A549 (cell line): ENCODE data around the gene TSHZ3. TPM values are rescaled to one million over a fixed set of nuclear protein-coding genes. Genes with fewer than 3 reads are reported as not detected.

Source experiments
- ATAC-seq, 2 experiments: fragments of 200-7000 bp in 1 of 2; fragments of >200 bp in 1 of 2; cut with Nextera tagmentation in 1 of 2; cut with Tn5 transposase in 1 of 2; 3 replicates each; pipeline versions ENCODE4 v1.8.0 to v1.9.1; 2018 to 2020; ENCODE audit warnings: mild to moderate bottlenecking in 1 of 2, moderate library complexity in 1 of 2
- CTCF ChIA-PET: fragments of 300-600 bp; sonication (Branson Sonifier 250); formaldehyde crosslinking; extraction: SDS; loops from one replicate; lab custom pipeline; 2021; ENCODE audit warnings: antibody characterized with exemption, inconsistent platforms; lab: Yijun Ruan, JAX
- POLR2A ChIA-PET: fragments of 350-600 bp; formaldehyde crosslinking; extraction: SDS; loops from one replicate; lab custom pipeline; 2021; ENCODE audit warnings: antibody characterized with exemption, inconsistent platforms; lab: Yijun Ruan, JAX
- DNase-seq, 2 experiments: peaks; one replicate each; pipeline versions ENCODE4 v3.0.0 to v3.0.0-alpha.2; 2011 to 2016; ENCODE audit warnings: low read depth in 1 of 2, low spot score in 1 of 2
- FAIRE-seq: peaks from 2 replicates; lab custom pipeline; 2011; peaks lifted over from hg19 to GRCh38; lab: Jason Lieb, UNC
- H3K27ac ChIP-seq, 2 experiments: fragments of >200 bp; sonication (Bioruptor Twin); formaldehyde crosslinking; 3 replicates each; pipeline ENCODE4 v1.5.1; 2016 to 2017
- H3K4me1 ChIP-seq: fragments of >200 bp; sonication (Bioruptor Twin); formaldehyde crosslinking; 3 replicates; pipeline ENCODE4 v1.6.1; 2016
- H3K4me2 ChIP-seq: fragments of >200 bp; sonication (Bioruptor Twin); formaldehyde crosslinking; 3 replicates; pipeline ENCODE4 v1.6.1; 2016
- H3K4me3 ChIP-seq: fragments of >200 bp; sonication (Bioruptor Twin); formaldehyde crosslinking; 3 replicates; pipeline ENCODE4 v1.5.1; 2016
- H3K9me3 ChIP-seq: fragments of >200 bp; sonication (Bioruptor Twin); formaldehyde crosslinking; 3 replicates; pipeline ENCODE4 v1.6.1; 2016
- CBX2 ChIP-seq: fragments of 200-600 bp; sonication (generic); IDR thresholded peaks from 2 replicates; pipeline ENCODE4 v1.6.1; 2016; ENCODE audit warnings: low read depth, mild to moderate bottlenecking, borderline replicate concordance
- CBX8 ChIP-seq: fragments of 200-600 bp; sonication (generic); IDR thresholded peaks from 2 replicates; pipeline ENCODE4 v1.6.1; 2016
- CEBPB ChIP-seq, 2 experiments: fragments of >200 bp in 1 of 2; sonication (Bioruptor Twin) in 1 of 2; formaldehyde crosslinking in 1 of 2; IDR thresholded peaks; 2 replicates each; pipeline ENCODE4 v1.6.1; 2012 to 2016
- EHMT2 ChIP-seq: fragments of 200-600 bp; sonication (generic); IDR thresholded peaks from 2 replicates; pipeline ENCODE4 v1.6.1; 2016; ENCODE audit warnings: antibody characterized with exemption, low read depth, mild to moderate bottlenecking, moderate library complexity
- EP300 ChIP-seq, 2 experiments: fragments of >200 bp; sonication (Bioruptor Twin); formaldehyde crosslinking; IDR thresholded peaks; 2 replicates in 1 of 2; 3 replicates in 1 of 2; pipeline ENCODE4 v1.6.1; 2016 to 2017
- FOSB ChIP-seq: fragments of 250-450 bp; sonication (Bioruptor Pico); IDR thresholded peaks from 2 replicates; pipeline ENCODE4 v1.5.0; 2020; ENCODE audit warnings: mild to moderate bottlenecking, moderate library complexity
- HEYL ChIP-seq: fragments of 250-450 bp; sonication (Bioruptor Pico); IDR thresholded peaks from 2 replicates; pipeline ENCODE4 v1.8.0; 2021; ENCODE audit warnings: mild to moderate bottlenecking, moderate library complexity
- HOXA7 ChIP-seq: fragments of 250-450 bp; sonication (Bioruptor Pico); IDR thresholded peaks from 2 replicates; pipeline ENCODE4 v1.5.0; 2020; ENCODE audit warnings: mild to moderate bottlenecking, moderate library complexity
- JUNB ChIP-seq: fragments of >200 bp; sonication (Bioruptor Twin); formaldehyde crosslinking; IDR thresholded peaks from 2 replicates; pipeline ENCODE4 v1.6.1; 2016
- KDM1A ChIP-seq: fragments of 200-600 bp; sonication (generic); IDR thresholded peaks from 2 replicates; pipeline ENCODE4 v1.6.1; 2016; ENCODE audit warnings: low read depth, mild to moderate bottlenecking
- MAFK ChIP-seq: fragments of 450-650 bp; IDR thresholded peaks from 2 replicates; pipeline ENCODE4 v1.6.1; 2014; ENCODE audit not compliant: partially characterized antibody
- MAZ ChIP-seq: fragments of 150-350 bp; IDR thresholded peaks from 2 replicates; pipeline ENCODE4 v1.6.1; 2014; ENCODE audit warnings: antibody characterized with exemption, low read depth, low read length, borderline replicate concordance
- NPAS2 ChIP-seq: fragments of 250-450 bp; sonication (Bioruptor Pico); IDR thresholded peaks from 2 replicates; pipeline ENCODE4 v1.8.0; 2022; ENCODE audit warnings: mild to moderate bottlenecking, moderate library complexity, borderline replicate concordance
- NR3C1 ChIP-seq: fragments of >200 bp; sonication (Bioruptor Twin); formaldehyde crosslinking; IDR thresholded peaks from 3 replicates; pipeline ENCODE4 v1.6.1; 2017
- POLR2AphosphoS2 ChIP-seq: conservative IDR thresholded peaks from 2 replicates; pipeline ENCODE4 v1.6.1; 2012; ENCODE audit warnings: low read length, improper control_type of control experiment, inconsistent platforms
- RFX5 ChIP-seq: fragments of 450-650 bp; IDR thresholded peaks from 2 replicates; pipeline ENCODE4 v1.7.1; 2014; ENCODE audit warnings: antibody characterized with exemption, mild to moderate bottlenecking, moderate library complexity
- SREBF2 ChIP-seq: fragments of 450-650 bp; IDR thresholded peaks from 2 replicates; pipeline ENCODE4 v1.6.1; 2014; ENCODE audit warnings: mild to moderate bottlenecking, moderate library complexity
- TFCP2L1 ChIP-seq: fragments of 250-450 bp; sonication (Bioruptor Pico); IDR thresholded peaks from 2 replicates; pipeline ENCODE4 v1.5.0; 2021; ENCODE audit warnings: mild to moderate bottlenecking
- TP53 ChIP-seq: fragments of 250-450 bp; sonication (Bioruptor Pico); IDR thresholded peaks from 2 replicates; pipeline ENCODE4 v1.5.0; 2021; ENCODE audit warnings: mild to moderate bottlenecking, moderate library complexity
- ZFP36 ChIP-seq: fragments of 450-650 bp; IDR thresholded peaks from 2 replicates; pipeline ENCODE4 v1.6.1; 2014; ENCODE audit warnings: borderline replicate concordance; ENCODE audit not compliant: partially characterized antibody
- ZSCAN20 ChIP-seq: fragments of 250-450 bp; sonication (Bioruptor Pico); IDR thresholded peaks from 2 replicates; pipeline ENCODE4 v1.8.0; 2022; ENCODE audit warnings: mild to moderate bottlenecking, moderate library complexity
- WGBS: methylation state at CpG from one replicate; pipeline ENCODE4 v1.1.6; 2017; ENCODE audit errors: missing lambda C conversion rate; 5-methylcytosine and 5-hydroxymethylcytosine counted together
- polyA plus RNA-seq, 4 experiments: library from polyadenylated mRNA; depleted of rRNA in 3 of 4; stranded (reverse); fragments of >200 nt; fragmentation: RNase III in 1 of 4; extraction: RNeasy Plus Mini Kit Qiagen cat#74134 plus additional on column Dnase treatment in 1 of 4; gene quantifications; 2 replicates in 3 of 4; 3 replicates in 1 of 4; pipeline ENCODE4 v1.2.3, GENCODE V29; 2011 to 2017
- TF ChIP-seq, protein P1 (sequence below): IDR thresholded peaks from 2 replicates; pipeline ENCODE4 v1.6.1; 2012; ENCODE audit warnings: low read depth, borderline replicate concordance
- TF ChIP-seq, protein P2 (sequence below): IDR thresholded peaks from 2 replicates; pipeline ENCODE4 v1.6.1; 2012
- TF ChIP-seq, protein P3 (sequence below): fragments of 250-450 bp; sonication (Bioruptor Pico); IDR thresholded peaks from 2 replicates; pipeline ENCODE4 v1.5.0; 2020; ENCODE audit warnings: low read depth, mild to moderate bottlenecking, moderate library complexity
- TF ChIP-seq, protein P4 (sequence below): fragments of >200 bp; sonication (Bioruptor Twin); formaldehyde crosslinking; IDR thresholded peaks from 2 replicates; pipeline ENCODE4 v1.6.1; 2016
- TF ChIP-seq, protein P5 (sequence below): IDR thresholded peaks from 2 replicates; pipeline ENCODE4 v1.6.1; 2012

TSHZ3 gene
- polyA plus RNA-seq, 2 of the 4 experiments (the other 2 are of a cell fraction) = 0.92 to 2.0 TPM

DNA sequence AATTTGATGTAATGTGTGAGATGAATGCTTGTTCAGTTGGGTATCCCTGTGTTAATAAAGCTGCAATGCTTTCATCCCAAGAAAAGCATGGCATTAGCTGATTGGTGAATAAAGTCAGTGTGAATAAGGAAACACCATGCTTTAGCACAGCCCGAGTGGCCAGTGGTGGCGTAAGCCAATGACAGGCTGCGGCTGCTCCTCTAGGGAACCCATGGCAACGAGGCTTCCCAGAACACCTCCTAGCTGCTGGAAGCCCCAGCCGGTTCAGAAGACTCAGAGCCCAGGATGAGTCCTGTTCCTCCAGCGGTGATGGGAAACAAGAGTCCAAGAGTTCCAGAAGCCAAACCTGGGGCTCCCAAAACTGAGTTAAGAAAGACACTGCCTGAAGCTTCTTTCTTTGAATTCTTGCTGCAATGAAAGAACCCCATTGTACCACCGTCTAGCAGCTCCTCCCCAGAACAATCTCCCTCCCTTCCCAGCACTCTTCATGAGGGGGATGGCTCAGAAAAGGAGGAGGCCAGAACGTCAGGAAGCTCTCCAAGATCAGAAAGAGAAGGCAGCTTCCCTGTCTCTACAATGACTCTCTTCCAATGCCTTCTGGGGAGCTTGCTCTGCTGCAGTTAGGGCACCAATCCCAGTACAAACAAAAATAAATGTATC, 58.2 kb downstream of the TSHZ3 start:
- H3K4me2 ChIP-seq = no peak overlapping the region
- H3K27ac ChIP-seq = no peak overlapping the region
- no peak overlapping the region for H3K4me3 ChIP-seq
- no peaks in the 10 kb centered on the region for H3K4me1 ChIP-seq
- ChIA-PET POLR2A (no interaction called here), CTCF (interaction anchor here (1.3 kb wide), 1 partner anchor 25 kb away, joined by 3 read pairs; no protein-coding TSS in a partner anchor)
- no peak for FAIRE-seq
- no peak for DNase-seq
- TF ChIP-seq RFX5 = peak; percentile 86
- TF ChIP-seq, protein P1, sequence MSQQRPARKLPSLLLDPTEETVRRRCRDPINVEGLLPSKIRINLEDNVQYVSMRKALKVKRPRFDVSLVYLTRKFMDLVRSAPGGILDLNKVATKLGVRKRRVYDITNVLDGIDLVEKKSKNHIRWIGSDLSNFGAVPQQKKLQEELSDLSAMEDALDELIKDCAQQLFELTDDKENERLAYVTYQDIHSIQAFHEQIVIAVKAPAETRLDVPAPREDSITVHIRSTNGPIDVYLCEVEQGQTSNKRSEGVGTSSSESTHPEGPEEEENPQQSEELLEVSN = no peak
- 34% methylated on average over 8 of the region's 8 CpGs for WGBS
- peak in 1 of 2 experiments; percentile 38; a peak in 1 of 6 replicates for ATAC-seq
- no peaks in the 10 kb centered on the region for H3K9me3 ChIP-seq

DNA sequence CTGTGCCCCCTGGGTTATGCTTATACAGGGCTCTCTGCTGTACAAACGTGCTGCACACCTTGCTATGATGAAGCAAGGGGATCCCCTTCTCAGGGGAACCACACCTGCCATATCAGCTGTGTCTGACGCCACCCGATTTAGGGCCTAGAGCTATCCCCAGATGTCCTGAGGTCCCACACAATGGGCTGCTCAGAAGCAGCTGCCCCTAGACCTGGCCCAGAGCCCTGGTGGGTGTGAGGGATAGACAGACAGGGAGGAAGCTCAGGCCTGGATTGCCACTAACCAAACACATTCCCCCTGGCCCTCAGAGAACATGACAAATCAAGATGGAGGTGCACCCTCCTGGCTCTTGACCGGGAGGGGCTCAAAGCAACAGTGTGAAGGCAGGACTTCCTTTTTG, 59.3 kb downstream of the TSHZ3 start:
- WGBS = 37% methylated on average over 4 of the region's 4 CpGs

DNA sequence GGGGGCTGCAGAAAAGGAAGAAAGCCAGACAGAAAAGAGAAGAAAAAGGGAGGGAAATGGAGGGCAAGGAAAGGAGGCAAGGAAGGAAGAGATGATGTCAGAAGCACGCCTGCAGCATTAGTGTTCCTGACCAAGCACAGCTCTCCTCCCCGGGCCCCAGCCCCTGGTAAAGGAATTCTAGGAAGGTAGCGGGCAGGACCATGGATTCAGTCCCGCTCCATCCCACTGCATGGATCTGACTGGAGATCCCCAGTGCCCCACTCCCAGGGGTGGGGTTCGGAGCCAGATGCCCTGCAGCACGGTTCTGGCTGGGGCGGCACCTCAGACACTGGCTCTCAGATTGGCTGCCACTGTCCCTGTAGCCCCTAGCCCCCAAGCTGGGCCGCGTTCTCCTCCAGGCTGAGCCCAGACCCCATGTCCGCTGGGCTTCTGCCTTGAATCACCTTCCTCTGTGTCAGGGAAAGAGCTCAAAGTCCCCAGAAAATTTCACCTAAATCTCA, 59.8 kb downstream of the TSHZ3 start:
- CTCF ChIA-PET = interaction anchor here (1.6 kb wide), 1 partner anchor 13 kb away, joined by 6 read pairs; no protein-coding TSS in a partner anchor
- no peak for FAIRE-seq
- TF ChIP-seq SREBF2 (no peak), MAZ (no peak), FOSB (CRISPR knock-in tag) (no peak), CBX2 (no peak), NPAS2 (no peak), TFCP2L1 (CRISPR knock-in tag) (no peak), ZSCAN20 (CRISPR knock-in tag) (no peak), MAFK (no peak), CEBPB (IDR thresholded peaks at IDR 0.05) (no peak), KDM1A (no peak), CBX8 (no peak), JUNB (no peak), POLR2AphosphoS2 (no peak)
- TF ChIP-seq, protein P2, sequence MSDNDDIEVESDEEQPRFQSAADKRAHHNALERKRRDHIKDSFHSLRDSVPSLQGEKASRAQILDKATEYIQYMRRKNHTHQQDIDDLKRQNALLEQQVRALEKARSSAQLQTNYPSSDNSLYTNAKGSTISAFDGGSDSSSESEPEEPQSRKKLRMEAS = no peak
- TF ChIP-seq, protein P1 = no peak
- TF ChIP-seq, protein P3, sequence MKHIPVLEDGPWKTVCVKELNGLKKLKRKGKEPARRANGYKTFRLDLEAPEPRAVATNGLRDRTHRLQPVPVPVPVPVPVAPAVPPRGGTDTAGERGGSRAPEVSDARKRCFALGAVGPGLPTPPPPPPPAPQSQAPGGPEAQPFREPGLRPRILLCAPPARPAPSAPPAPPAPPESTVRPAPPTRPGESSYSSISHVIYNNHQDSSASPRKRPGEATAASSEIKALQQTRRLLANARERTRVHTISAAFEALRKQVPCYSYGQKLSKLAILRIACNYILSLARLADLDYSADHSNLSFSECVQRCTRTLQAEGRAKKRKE (CRISPR knock-in tag) = no peak
- DNase-seq = no peak
- Histone ChIP-seq H3K4me1 (no peaks in the 10 kb centered on the region), H3K27ac (no peak overlapping the region), H3K9me3 (no peaks in the 10 kb centered on the region), H3K4me3 (no peak overlapping the region), H3K4me2 (no peak overlapping the region)
- 34% methylated on average over 10 of the region's 10 CpGs for WGBS
- POLR2A ChIA-PET = no interaction called here
- no peak for ATAC-seq

More for the DNA sequence above, 59.3 kb downstream of the TSHZ3 start:
- POLR2A ChIA-PET = no interaction called here
- ATAC-seq (no peak), FAIRE-seq (no peak), DNase-seq (no peak)
- Histone ChIP-seq H3K4me3 (no peak overlapping the region), H3K9me3 (no peaks in the 10 kb centered on the region), H3K4me1 (no peaks in the 10 kb centered on the region), H3K4me2 (no peak overlapping the region), H3K27ac (no peak overlapping the region)
- TF ChIP-seq MAFK = no peak
- CTCF ChIA-PET = interaction anchor here (1.6 kb wide), 1 partner anchor 13 kb away, joined by 6 read pairs; no protein-coding TSS in a partner anchor

DNA sequence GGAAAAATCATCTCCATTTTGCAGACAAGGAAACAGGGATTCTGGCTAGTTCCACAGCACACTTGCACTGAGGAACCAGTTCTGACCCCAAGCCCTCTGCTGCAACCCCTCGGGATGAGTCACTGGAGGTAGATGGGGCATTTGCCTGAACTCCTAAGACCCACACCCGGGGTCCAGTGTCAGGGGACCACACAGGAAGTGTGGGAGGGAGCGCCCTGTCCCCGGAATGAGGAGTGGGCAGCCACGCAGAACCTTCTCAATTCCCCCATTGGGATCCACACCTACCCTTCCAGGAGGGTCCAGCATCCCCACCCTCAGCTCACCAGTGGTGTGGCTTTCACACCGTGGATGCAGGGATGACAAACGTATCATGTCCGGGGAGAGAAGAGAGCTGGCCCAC, 62.7 kb downstream of the TSHZ3 start:
- 33% methylated on average over 8 of the region's 8 CpGs for WGBS
- no peak for FAIRE-seq
- no peak overlapping the region for H3K4me2 ChIP-seq
- no peak for TF ChIP-seq ZFP36
- no peak for TF ChIP-seq HEYL (CRISPR knock-in tag)
- TF ChIP-seq, protein P4, sequence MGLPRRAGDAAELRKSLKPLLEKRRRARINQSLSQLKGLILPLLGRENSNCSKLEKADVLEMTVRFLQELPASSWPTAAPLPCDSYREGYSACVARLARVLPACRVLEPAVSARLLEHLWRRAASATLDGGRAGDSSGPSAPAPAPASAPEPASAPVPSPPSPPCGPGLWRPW = no peak
- TF ChIP-seq, protein P2 = no peak
- TF ChIP-seq HOXA7 (CRISPR knock-in tag) = no peak
- no peak for TF ChIP-seq TP53 (CRISPR knock-in tag)
- TF ChIP-seq, protein P5, sequence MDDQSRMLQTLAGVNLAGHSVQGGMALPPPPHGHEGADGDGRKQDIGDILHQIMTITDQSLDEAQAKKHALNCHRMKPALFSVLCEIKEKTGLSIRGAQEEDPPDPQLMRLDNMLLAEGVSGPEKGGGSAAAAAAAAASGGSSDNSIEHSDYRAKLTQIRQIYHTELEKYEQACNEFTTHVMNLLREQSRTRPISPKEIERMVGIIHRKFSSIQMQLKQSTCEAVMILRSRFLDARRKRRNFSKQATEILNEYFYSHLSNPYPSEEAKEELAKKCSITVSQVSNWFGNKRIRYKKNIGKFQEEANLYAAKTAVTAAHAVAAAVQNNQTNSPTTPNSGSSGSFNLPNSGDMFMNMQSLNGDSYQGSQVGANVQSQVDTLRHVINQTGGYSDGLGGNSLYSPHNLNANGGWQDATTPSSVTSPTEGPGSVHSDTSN = no peak
- TF ChIP-seq CBX2 = no peak
- no peak for TF ChIP-seq EHMT2
- TF ChIP-seq EP300 (IDR thresholded peaks at IDR 0.05) = no peak
- no peak for TF ChIP-seq NR3C1

More for the DNA sequence above, 62.7 kb downstream of the TSHZ3 start:
- H3K4me1 ChIP-seq = no peaks in the 10 kb centered on the region
- no peak overlapping the region for H3K4me3 ChIP-seq
- ChIA-PET CTCF (interaction anchor here (0.7 kb wide), 1 partner anchor 18 kb away, joined by 4 read pairs; no protein-coding TSS in a partner anchor), POLR2A (no interaction called here)
- DNase-seq (no peak), ATAC-seq (no peak)
- H3K9me3 ChIP-seq = no peaks in the 10 kb centered on the region
- H3K27ac ChIP-seq = no peak overlapping the region
